Stimulated activated naive CD8-positive, alpha-beta T cell treated with anti-CD3 and anti-CD28 coated beads, Interleukin-15, Interleukin-2, amounts not matched to agents 100 U/mL and 50 U/mL, for 24 hours (primary cell): Measurements from ENCODE around the gene FGB.
"Not testable (repeated sequence)": the region's sequence is repeated elsewhere in the genome, so short reads cannot be mapped to it uniquely, and the experiment has no call there.

Experiments
- ATAC-seq: fragments of 150-1000 bp; cut with Tn5 transposase; one replicate; pipeline ENCODE4 v1.10.0; 2021
- DNase-seq: peaks from one replicate; pipeline ENCODE4 v3.0.0; 2021

Gene FGB

GRCh38 chr4:154566639-154567204 is 3.9 kb downstream of the FGB start:
- no peak for ATAC-seq
- no peak for DNase-seq

GRCh38 chr4:154569028-154569427 is 6.2 kb downstream of the FGB start:
- ATAC-seq (no peak), DNase-seq (no peak)

- DNase-seq, result no peak
- no peak for ATAC-seq
Measured at GRCh38 chr4:154569584-154569983, 6.8 kb downstream of the FGB start.

- ATAC-seq, result no peak
- DNase-seq, result no peak
Measured at GRCh38 chr4:154573190-154573870, 10.5 kb downstream of the FGB start.

- DNase-seq, result no peak
- ATAC-seq, result no peak
Measured at GRCh38 chr4:154574311-154574710, 11.5 kb downstream of the FGB start.

GRCh38 chr4:154577324-154577723 is 14.5 kb downstream of the FGB start:
- ATAC-seq (no peak), DNase-seq (no peak)

GRCh38 chr4:154578919-154579318 is 16.1 kb downstream of the FGB start:
- no peak for DNase-seq
- no peak for ATAC-seq

GRCh38 chr4:154579927-154580326 is 17.1 kb downstream of the FGB start:
- ATAC-seq (no peak), DNase-seq (no peak)

GRCh38 chr4:154582723-154583122 is 19.9 kb downstream of the FGB start:
- DNase-seq (no peak), ATAC-seq (no peak)

GRCh38 chr4:154583230-154583629 is 20.4 kb downstream of the FGB start:
- no peak for DNase-seq
- ATAC-seq, result no peak

- DNase-seq (no peak), ATAC-seq (no peak)
Measured at GRCh38 chr4:154583677-154584076, 20.9 kb downstream of the FGB start.

GRCh38 chr4:154584259-154584658 is 21.4 kb downstream of the FGB start:
- ATAC-seq, result no peak

GRCh38 chr4:154585369-154586018 is 22.7 kb downstream of the FGB start:
- DNase-seq, result no peak
- ATAC-seq, result no peak

More at GRCh38 chr4:154584259-154584658, 21.4 kb downstream of the FGB start:
- DNase-seq, result no peak

- DNase-seq (no peak), ATAC-seq (no peak)
Measured at GRCh38 chr4:154586296-154587033, 23.7 kb downstream of the FGB start.

- ATAC-seq, result no peak
- DNase-seq, result no peak
Measured at GRCh38 chr4:154588198-154588597, 25.4 kb downstream of the FGB start.

GRCh38 chr4:154589296-154590197 is 26.7 kb downstream of the FGB start:
- ATAC-seq (no peak), DNase-seq (no peak)

- DNase-seq, result no peak
- no peak for ATAC-seq
Measured at GRCh38 chr4:154590329-154591006, 27.7 kb downstream of the FGB start, which contains the start of gene FGA. Gene FGA, minus strand, starts transcription at chr4:154590742. Its CDS starts 55 bp downstream, at chr4:154590687.

- ATAC-seq (no peak), DNase-seq (no peak)
Measured at GRCh38 chr4:154591890-154592289, 29.1 kb downstream of the FGB start.

- ATAC-seq (no peak), DNase-seq (no peak)
Measured at GRCh38 chr4:154593868-154594267, 31.1 kb downstream of the FGB start.

GRCh38 chr4:154594343-154594742 is 31.5 kb downstream of the FGB start:
- not testable (repeated sequence) for DNase-seq, ATAC-seq

- DNase-seq, result no peak
- no peak for ATAC-seq
Measured at GRCh38 chr4:154595807-154596206, 33.0 kb downstream of the FGB start.
